K562 (cell line): Measurements from ENCODE around the gene MALAT1. TPM values are rescaled to one million over a fixed set of nuclear protein-coding genes. Genes with fewer than 3 reads are reported as not detected.

Experiments
- CXXC5 ChIP-seq: fragments of 250-450 bp; sonication (Bioruptor Pico); IDR thresholded peaks from 2 replicates; pipeline ENCODE4 v1.8.0; 2022; ENCODE audit warnings: inconsistent platforms, mild to moderate bottlenecking, moderate library complexity
- GTF2A2 ChIP-seq: IDR thresholded peaks from 2 replicates; pipeline ENCODE4 v1.6.1; 2016; ENCODE audit warnings: mild to moderate bottlenecking, missing genetic modification characterization, missing compliant biosample characterization
- KDM4B ChIP-seq, 2 experiments: fragments of 450-650 bp in 1 of 2; sonication (generic) in 1 of 2; IDR thresholded peaks; 2 replicates each; pipeline ENCODE4 v1.6.1; 2016 to 2017; ENCODE audit warnings: borderline replicate concordance in 2 of 2, antibody characterized with exemption in 1 of 2, low read depth in 1 of 2, mild to moderate bottlenecking in 1 of 2
- SREBF2 ChIP-seq: sonication (generic); formaldehyde crosslinking; IDR thresholded peaks from 2 replicates; pipeline ENCODE4 v1.4.0; 2020; ENCODE audit warnings: mild to moderate bottlenecking, missing genetic modification reagents
- TCFL5 ChIP-seq: fragments of 250-450 bp; sonication (Bioruptor Pico); conservative IDR thresholded peaks from 2 replicates; pipeline ENCODE4 v1.6.1; 2021; ENCODE audit warnings: mild to moderate bottlenecking, moderate library complexity, matching md5 sums
- XRCC5 ChIP-seq: fragments of 200-400 bp; formaldehyde crosslinking; IDR thresholded peaks from 2 replicates; pipeline ENCODE4 v1.6.1; 2017; ENCODE audit warnings: low read depth, mild to moderate bottlenecking, low read length
- ZBTB49 ChIP-seq: sonication (generic); formaldehyde crosslinking; IDR thresholded peaks from 2 replicates; pipeline ENCODE4 v1.8.0; 2022; ENCODE audit warnings: missing genetic modification reagents, mild to moderate bottlenecking, borderline replicate concordance
- ZBTB7A ChIP-seq: IDR thresholded peaks from 2 replicates; pipeline ENCODE4 v1.6.1; 2011; ENCODE audit warnings: low read depth, mild to moderate bottlenecking, low read length, moderate library complexity, borderline replicate concordance; ENCODE audit not compliant: control insufficient read depth
- ZC3H4 ChIP-seq: sonication (generic); formaldehyde crosslinking; IDR thresholded peaks from 2 replicates; pipeline ENCODE4 v1.9.0; 2021; ENCODE audit warnings: missing genetic modification reagents, borderline replicate concordance
- ZNF212 ChIP-seq: fragments of 450-650 bp; formaldehyde crosslinking; IDR thresholded peaks from 2 replicates; pipeline ENCODE4 v1.4.0; 2020; ENCODE audit warnings: mild to moderate bottlenecking
- ZNF311 ChIP-seq: fragments of 250-450 bp; sonication (Bioruptor Pico); IDR thresholded peaks from 2 replicates; pipeline ENCODE4 v1.4.0; 2020; ENCODE audit warnings: mild to moderate bottlenecking, moderate library complexity
- ZNF785 ChIP-seq: fragments of 250-450 bp; sonication (Bioruptor Pico); IDR thresholded peaks from 2 replicates; pipeline ENCODE4 v1.4.0; 2020; ENCODE audit warnings: mild to moderate bottlenecking
- polyA plus RNA-seq, 8 experiments: library from polyadenylated mRNA; depleted of rRNA in 4 of 8; stranded (reverse) in 5 of 8; unstranded in 3 of 8; fragments of >200 nt; fragmentation: Nextera tagmentation in 2 of 8; fragmentation: Illumina TruSeq in 1 of 8; extraction: Ambion mirVana in 2 of 8; extraction: Trizol in 1 of 8; gene quantifications; 2 replicates each; pipeline versions ENCODE4 v1.2.1 to v1.2.3, GENCODE V29; 2011 to 2014; ENCODE audit warnings: inconsistent platforms in 1 of 8, missing spikeins in 1 of 8
- total RNA-seq, 7 experiments: library from RNA; depleted of rRNA in 6 of 7; stranded (reverse); fragments of >200 nt in 6 of 7; fragmentation: Illumina TruSeq in 2 of 7; extraction: Trizol in 2 of 7; gene quantifications; 2 replicates each; pipeline versions ENCODE4 v1.2.1 to v1.2.3, GENCODE V29; 2011 to 2021; ENCODE audit warnings: low replicate concordance in 1 of 7
- TF ChIP-seq, protein P1 (sequence below), 2 experiments: fragments of 450-650 bp in 1 of 2; sonication (generic) in 1 of 2; formaldehyde crosslinking in 1 of 2; IDR thresholded peaks; 2 replicates each; pipeline versions ENCODE4 v1.7.1 to v1.9.0; 2016 to 2022; ENCODE audit warnings: inconsistent platforms in 1 of 2, mild to moderate bottlenecking in 1 of 2, missing genetic modification reagents in 1 of 2
- TF ChIP-seq, protein P2 (sequence below): fragments of 250-450 bp; sonication (Bioruptor Pico); IDR thresholded peaks from 2 replicates; pipeline ENCODE4 v1.8.0; 2021; ENCODE audit warnings: mild to moderate bottlenecking, moderate library complexity

The MALAT1 gene
- total and polyA plus RNA-seq, 9 of the 15 experiments (the other 6 are each of a cell fraction or from before 2014, with no cell fraction given) = 363 to 8,715 (median 2,351) TPM

DNA sequence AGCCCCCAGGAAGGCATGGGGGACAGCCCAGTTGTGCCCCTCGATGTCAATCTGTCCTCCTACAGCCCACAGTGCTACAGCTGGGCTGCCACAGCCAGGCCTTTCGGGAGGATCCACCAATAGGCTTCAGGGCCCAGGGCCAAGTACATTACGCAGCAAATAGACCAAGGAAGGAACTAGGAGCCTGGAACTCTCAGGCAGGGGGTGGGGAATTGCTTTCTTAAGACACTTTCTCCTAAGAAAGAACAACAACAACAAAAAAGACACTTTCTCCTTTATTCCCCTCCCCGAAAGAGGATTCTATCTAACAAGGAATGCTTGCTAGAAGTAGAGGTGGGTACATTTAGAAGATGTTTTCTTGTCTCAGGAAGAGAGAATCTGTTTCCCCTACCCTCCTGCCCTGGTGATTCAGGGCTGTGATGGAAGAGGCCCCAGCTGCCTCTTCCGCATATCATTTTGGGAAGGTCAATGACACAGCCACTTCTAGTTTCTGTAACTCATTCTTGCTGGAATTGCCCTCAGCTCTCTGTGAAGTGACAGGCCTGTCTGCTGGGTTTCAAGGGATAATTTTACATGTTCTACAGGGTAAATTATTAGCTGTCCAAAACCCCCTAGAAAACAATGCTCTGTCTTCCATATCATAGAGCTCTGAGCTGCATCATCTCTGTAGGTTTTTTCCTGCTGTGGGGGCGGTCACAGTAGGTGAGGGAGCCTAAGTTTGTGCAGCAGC, 6.0 kb upstream of the MALAT1 start (continued):
- TF ChIP-seq, protein P1, sequence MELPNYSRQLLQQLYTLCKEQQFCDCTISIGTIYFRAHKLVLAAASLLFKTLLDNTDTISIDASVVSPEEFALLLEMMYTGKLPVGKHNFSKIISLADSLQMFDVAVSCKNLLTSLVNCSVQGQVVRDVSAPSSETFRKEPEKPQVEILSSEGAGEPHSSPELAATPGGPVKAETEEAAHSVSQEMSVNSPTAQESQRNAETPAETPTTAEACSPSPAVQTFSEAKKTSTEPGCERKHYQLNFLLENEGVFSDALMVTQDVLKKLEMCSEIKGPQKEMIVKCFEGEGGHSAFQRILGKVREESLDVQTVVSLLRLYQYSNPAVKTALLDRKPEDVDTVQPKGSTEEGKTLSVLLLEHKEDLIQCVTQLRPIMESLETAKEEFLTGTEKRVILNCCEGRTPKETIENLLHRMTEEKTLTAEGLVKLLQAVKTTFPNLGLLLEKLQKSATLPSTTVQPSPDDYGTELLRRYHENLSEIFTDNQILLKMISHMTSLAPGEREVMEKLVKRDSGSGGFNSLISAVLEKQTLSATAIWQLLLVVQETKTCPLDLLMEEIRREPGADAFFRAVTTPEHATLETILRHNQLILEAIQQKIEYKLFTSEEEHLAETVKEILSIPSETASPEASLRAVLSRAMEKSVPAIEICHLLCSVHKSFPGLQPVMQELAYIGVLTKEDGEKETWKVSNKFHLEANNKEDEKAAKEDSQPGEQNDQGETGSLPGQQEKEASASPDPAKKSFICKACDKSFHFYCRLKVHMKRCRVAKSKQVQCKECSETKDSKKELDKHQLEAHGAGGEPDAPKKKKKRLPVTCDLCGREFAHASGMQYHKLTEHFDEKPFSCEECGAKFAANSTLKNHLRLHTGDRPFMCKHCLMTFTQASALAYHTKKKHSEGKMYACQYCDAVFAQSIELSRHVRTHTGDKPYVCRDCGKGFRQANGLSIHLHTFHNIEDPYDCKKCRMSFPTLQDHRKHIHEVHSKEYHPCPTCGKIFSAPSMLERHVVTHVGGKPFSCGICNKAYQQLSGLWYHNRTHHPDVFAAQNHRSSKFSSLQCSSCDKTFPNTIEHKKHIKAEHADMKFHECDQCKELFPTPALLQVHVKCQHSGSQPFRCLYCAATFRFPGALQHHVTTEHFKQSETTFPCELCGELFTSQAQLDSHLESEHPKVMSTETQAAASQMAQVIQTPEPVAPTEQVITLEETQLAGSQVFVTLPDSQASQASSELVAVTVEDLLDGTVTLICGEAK (IDR thresholded peaks at IDR 0.05) = no peak
- TF ChIP-seq, protein P1 (CRISPR knock-in tag; IDR thresholded peaks at IDR 0.05) = no peak
- TF ChIP-seq, protein P2, sequence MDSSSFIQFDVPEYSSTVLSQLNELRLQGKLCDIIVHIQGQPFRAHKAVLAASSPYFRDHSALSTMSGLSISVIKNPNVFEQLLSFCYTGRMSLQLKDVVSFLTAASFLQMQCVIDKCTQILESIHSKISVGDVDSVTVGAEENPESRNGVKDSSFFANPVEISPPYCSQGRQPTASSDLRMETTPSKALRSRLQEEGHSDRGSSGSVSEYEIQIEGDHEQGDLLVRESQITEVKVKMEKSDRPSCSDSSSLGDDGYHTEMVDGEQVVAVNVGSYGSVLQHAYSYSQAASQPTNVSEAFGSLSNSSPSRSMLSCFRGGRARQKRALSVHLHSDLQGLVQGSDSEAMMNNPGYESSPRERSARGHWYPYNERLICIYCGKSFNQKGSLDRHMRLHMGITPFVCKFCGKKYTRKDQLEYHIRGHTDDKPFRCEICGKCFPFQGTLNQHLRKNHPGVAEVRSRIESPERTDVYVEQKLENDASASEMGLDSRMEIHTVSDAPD (CRISPR knock-in tag) = no peak
- TF ChIP-seq SREBF2 (CRISPR knock-in tag) (no peak), ZNF311 (peak; percentile 8; the same call in 1 of the 2 replicates), ZC3H4 (CRISPR knock-in tag) (no peak), KDM4B (IDR thresholded peaks at IDR 0.05; ENCODE audit: borderline replicate concordance in 2 of 2, low read depth in 1 of 2) (no peak), GTF2A2 (tag) (no peak), ZBTB7A (no peak), CXXC5 (CRISPR knock-in tag) (peak; percentile 22), XRCC5 (no peak), TCFL5 (CRISPR knock-in tag) (no peak), ZBTB49 (CRISPR knock-in tag) (no peak), ZNF212 (CRISPR knock-in tag) (0 out of 2 replicates have a peak, but pooled peaks have one; percentile 22), ZNF785 (CRISPR knock-in tag) (no peak)
